ENCODE data around the gene SLBP.
"Not testable (repeated sequence)": the region's sequence is repeated elsewhere in the genome, so short reads cannot be mapped to it uniquely, and the experiment has no call there.

SLBP gene

GRCh38 chr4:1673671-1674070 is 38.4 kb downstream of the SLBP start:
- no peak for DNase-seq

- not testable (repeated sequence) for DNase-seq
Observed at GRCh38 chr4:1671011-1671410, 41.1 kb downstream of the SLBP start.

- no peak for DNase-seq
Observed at GRCh38 chr4:1670279-1670678, 41.8 kb downstream of the SLBP start.

- no peak for DNase-seq
Observed at GRCh38 chr4:1669850-1670249, 42.3 kb downstream of the SLBP start.

- DNase-seq = no peak
Observed at GRCh38 chr4:1669270-1669669, 42.8 kb downstream of the SLBP start.

- no peak for DNase-seq
Observed at GRCh38 chr4:1668488-1668840, 43.7 kb downstream of the SLBP start.

GRCh38 chr4:1667273-1667672 is 44.8 kb downstream of the SLBP start:
- DNase-seq = no peak

GRCh38 chr4:1666391-1666790 is 45.7 kb downstream of the SLBP start:
- DNase-seq = no peak

GRCh38 chr4:1664141-1664540 is 48.0 kb downstream of the SLBP start:
- no peak for DNase-seq

GRCh38 chr4:1663549-1663948 is 48.6 kb downstream of the SLBP start:
- DNase-seq = no peak

GRCh38 chr4:1661695-1662094 is 50.4 kb downstream of the SLBP start:
- DNase-seq = no peak

GRCh38 chr4:1660948-1661677 is 51.0 kb downstream of the SLBP start:
- no peak for DNase-seq

- no peak for DNase-seq
Observed at GRCh38 chr4:1659104-1660043, 52.7 kb downstream of the SLBP start.

GRCh38 chr4:1658581-1658980 is 53.5 kb downstream of the SLBP start:
- no peak for DNase-seq

GRCh38 chr4:1658146-1658545 is 54.0 kb downstream of the SLBP start:
- no peak for DNase-seq

- DNase-seq = no peak
Observed at GRCh38 chr4:1656986-1657385, 55.1 kb downstream of the SLBP start.

GRCh38 chr4:1656132-1656531 is 56.0 kb downstream of the SLBP start:
- DNase-seq = no peak

- DNase-seq = no peak
Observed at GRCh38 chr4:1655676-1656075, 56.4 kb downstream of the SLBP start.

GRCh38 chr4:1655081-1655480 is 57.0 kb downstream of the SLBP start:
- DNase-seq = no peak

GRCh38 chr4:1654216-1654955 is 57.7 kb downstream of the SLBP start:
- no peak for DNase-seq

GRCh38 chr4:1653776-1654175 is 58.3 kb downstream of the SLBP start:
- DNase-seq = no peak

- no peak for DNase-seq
Observed at GRCh38 chr4:1652088-1652487, 60.0 kb downstream of the SLBP start.

GRCh38 chr4:1651609-1652008 is 60.5 kb downstream of the SLBP start:
- no peak for DNase-seq

GRCh38 chr4:1648962-1649361 is 63.2 kb downstream of the SLBP start:
- no peak for DNase-seq

All from midbrain (tissue), 1 donor.